Activated T-helper 1 cell treated with anti-CD3 and anti-CD28 coated beads, Interleukin-2, amount 50 U/mL, for 16 hours (primary cell): ENCODE measurements around the gene STX11.
"Not testable (repeated sequence)": the region's sequence is repeated elsewhere in the genome, so short reads cannot be mapped to it uniquely, and the experiment has no call there.

Experiments
- DNase-seq, 2 donors: peaks; one replicate each; pipeline ENCODE4 v3.0.0-alpha.2; 2020; ENCODE audit warnings: low read depth in 1 of 2, low spot score in 1 of 2

STX11 gene

GRCh38 chr6:144174006-144174405, 23.7 kb downstream of the STX11 start:
- DNase-seq = no peak

GRCh38 chr6:144176043-144176442, 25.7 kb downstream of the STX11 start:
- DNase-seq = no peak

- no peak for DNase-seq
Measured at GRCh38 chr6:144177726-144178125, 27.4 kb downstream of the STX11 start.

GRCh38 chr6:144178323-144178722, 28.0 kb downstream of the STX11 start:
- DNase-seq = no peak

GRCh38 chr6:144179237-144179636, 28.9 kb downstream of the STX11 start:
- no peak for DNase-seq

GRCh38 chr6:144179828-144180227, 29.5 kb downstream of the STX11 start:
- no peak for DNase-seq

- not testable (repeated sequence) for DNase-seq
Measured at GRCh38 chr6:144180354-144180753, 30.0 kb downstream of the STX11 start.

- DNase-seq = no peak
Measured at GRCh38 chr6:144181639-144182038, 31.3 kb downstream of the STX11 start.

GRCh38 chr6:144184186-144184585, 33.9 kb downstream of the STX11 start:
- not testable (repeated sequence) for DNase-seq

GRCh38 chr6:144185133-144185836, 35.0 kb downstream of the STX11 start:
- DNase-seq = no peak

GRCh38 chr6:144186817-144187625, 36.7 kb downstream of the STX11 start:
- no peak for DNase-seq

GRCh38 chr6:144189351-144189750, 39.0 kb downstream of the STX11 start:
- DNase-seq = no peak

GRCh38 chr6:144190080-144190479, 39.8 kb downstream of the STX11 start:
- no peak for DNase-seq

GRCh38 chr6:144190593-144190992, 40.3 kb downstream of the STX11 start:
- DNase-seq = no peak

- no peak for DNase-seq
Measured at GRCh38 chr6:144193181-144193580, 42.9 kb downstream of the STX11 start.

- DNase-seq = no peak
Measured at GRCh38 chr6:144194293-144194810, 44.0 kb downstream of the STX11 start.

GRCh38 chr6:144195671-144196270, 45.5 kb downstream of the STX11 start:
- no peak for DNase-seq

GRCh38 chr6:144197919-144198318, 47.6 kb downstream of the STX11 start:
- no peak for DNase-seq

GRCh38 chr6:144202879-144203468, 52.7 kb downstream of the STX11 start:
- no peak for DNase-seq

- DNase-seq = no peak
Measured at GRCh38 chr6:144211160-144211559, 60.8 kb downstream of the STX11 start.

GRCh38 chr6:144213315-144213714, 63.0 kb downstream of the STX11 start:
- DNase-seq = no peak
